Smooth muscle cell (in vitro differentiated cells): ENCODE measurements around the gene DNAJA3. TPM values are rescaled to one million over a fixed set of nuclear protein-coding genes. Genes with fewer than 3 reads are reported as not detected.
A peak's percentile ranks its signal among the peaks of the same experiment; 100 is the strongest.

Source experiments
- DNase-seq: peaks from one replicate; lab custom pipeline; 2025; ENCODE audit not compliant: unreplicated experiment; lab: John Stamatoyannopoulos, UW
- H2AFZ ChIP-seq: fragments of 200-600 bp; sonication (generic); 2 replicates; pipeline ENCODE4 v1.6.0; 2016; ENCODE audit warnings: antibody characterized with exemption, low read depth, mild to moderate bottlenecking
- H3F3A ChIP-seq: fragments of 200-600 bp; sonication (generic); 2 replicates; pipeline ENCODE4 v1.6.0; 2017; ENCODE audit warnings: antibody characterized with exemption, low read depth
- H3K27ac ChIP-seq: fragments of 200-600 bp; sonication (generic); 2 replicates; pipeline ENCODE4 v1.5.1; 2016; ENCODE audit warnings: low read depth, mild to moderate bottlenecking
- H3K27me3 ChIP-seq: fragments of 200-600 bp; sonication (generic); 2 replicates; pipeline ENCODE4 v1.6.1; 2016; ENCODE audit warnings: low read depth, mild to moderate bottlenecking
- H3K36me3 ChIP-seq: fragments of 200-600 bp; sonication (generic); 2 replicates; pipeline ENCODE4 v1.5.1; 2016; ENCODE audit warnings: low read depth
- H3K4me1 ChIP-seq: fragments of 200-600 bp; sonication (generic); 2 replicates; pipeline ENCODE4 v1.5.1; 2016; ENCODE audit warnings: low read depth
- H3K4me2 ChIP-seq: fragments of 200-600 bp; sonication (generic); 2 replicates; pipeline ENCODE4 v1.6.0; 2016; ENCODE audit warnings: mild to moderate bottlenecking
- H3K4me3 ChIP-seq: fragments of 200-600 bp; sonication (generic); 2 replicates; pipeline ENCODE4 v1.5.1; 2016; ENCODE audit warnings: mild to moderate bottlenecking
- H3K79me2 ChIP-seq: fragments of 200-600 bp; sonication (generic); 2 replicates; pipeline ENCODE4 v1.6.0; 2016; ENCODE audit warnings: low read depth, mild to moderate bottlenecking
- H3K9ac ChIP-seq: fragments of 200-600 bp; sonication (generic); 2 replicates; pipeline ENCODE4 v1.6.0; 2016; ENCODE audit warnings: low read depth
- H3K9me3 ChIP-seq: fragments of 200-600 bp; sonication (generic); replicated peaks from 2 replicates; pipeline ENCODE4 v1.5.1; 2016; ENCODE audit warnings: low read depth
- H4K20me1 ChIP-seq: fragments of 200-600 bp; sonication (generic); 2 replicates; pipeline ENCODE4 v1.6.0; 2016; ENCODE audit warnings: low read depth
- WGBS: methylation state at CpG from one replicate; pipeline ENCODE4 v1.1.7; 2016; ENCODE audit warnings: low lambda C conversion rate; 5-methylcytosine and 5-hydroxymethylcytosine counted together
- polyA plus RNA-seq: library from polyadenylated mRNA; unstranded; fragments of >200 nt; fragmentation: Nextera tagmentation; extraction: Ambion mirVana; gene quantifications from 2 replicates; pipeline ENCODE4 v1.2.1, GENCODE V29; 2016
- total RNA-seq: library from RNA; depleted of rRNA; stranded (reverse); fragments of >200 nt; gene quantifications from 2 replicates; pipeline ENCODE4 v1.2.3, GENCODE V29; 2014
- TF ChIP-seq, protein P1 (sequence below): fragments of 200-600 bp; sonication (generic); IDR thresholded peaks from 2 replicates; pipeline ENCODE4 v1.5.1; 2017; ENCODE audit warnings: borderline replicate concordance, mild to moderate bottlenecking, antibody characterized with exemption; ENCODE audit not compliant: insufficient read depth, poor library complexity, severe bottlenecking

DNAJA3 gene
- total and polyA plus RNA-seq, 2 experiments from 2014 or later, result 42.6 to 42.7 TPM

DNA sequence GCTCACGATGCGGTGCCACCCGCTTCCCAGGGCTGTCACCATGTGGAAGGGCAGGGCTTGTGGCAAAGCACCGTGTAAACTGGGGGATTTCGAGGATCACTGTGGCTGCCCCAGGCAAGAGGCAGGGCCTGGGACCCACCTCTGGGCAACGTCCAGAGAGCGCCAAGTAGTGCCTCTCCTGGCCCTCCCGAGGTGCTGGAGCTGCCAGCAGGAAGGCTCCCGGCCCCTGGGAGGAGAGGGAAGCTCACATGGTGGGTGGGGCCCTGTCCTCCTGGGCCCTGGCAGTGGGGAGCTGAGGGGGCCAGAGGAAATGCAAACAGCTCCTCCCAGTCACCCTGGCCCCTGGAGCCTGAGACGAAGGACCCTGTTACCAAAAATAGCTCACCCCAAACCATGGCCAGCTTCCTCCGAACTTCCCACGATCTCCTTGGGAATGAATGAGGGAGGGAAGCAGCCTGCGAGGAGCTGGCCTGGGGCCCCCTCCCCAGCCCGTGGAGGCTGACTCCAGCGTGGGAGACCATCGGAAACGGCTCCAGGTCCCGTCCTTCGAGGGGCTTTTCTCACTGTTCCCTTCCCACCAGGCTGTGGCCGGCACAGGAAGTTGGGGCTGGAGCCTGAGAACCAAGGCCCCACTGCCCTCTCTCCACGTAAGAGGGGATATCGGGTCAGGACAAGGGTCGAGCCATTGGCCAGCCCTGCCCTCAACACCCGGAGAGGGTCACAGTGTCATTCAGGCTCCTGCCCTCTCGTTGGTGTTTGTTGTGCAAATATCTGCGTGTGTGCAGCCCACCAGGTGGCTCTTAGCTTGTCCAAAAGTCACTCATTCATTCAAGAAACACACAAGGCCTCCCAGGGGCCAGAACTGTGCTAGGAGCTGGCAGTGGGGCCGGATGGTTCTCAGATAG is 36.4 kb upstream of the DNAJA3 start:
- DNase-seq, result no peak
- Histone ChIP-seq H3K27me3 (no peaks in the 10 kb centered on the region), H3K4me3 (no peak overlapping the region), H3K4me1 (peaks cover 41% of the 10 kb centered on the region), H3F3A (peaks cover 1% of the 10 kb centered on the region), H4K20me1 (peaks cover 13% of the 10 kb centered on the region), H3K9ac (no peak overlapping the region), H3K36me3 (no peaks in the 10 kb centered on the region), H2AFZ (no peak overlapping the region), H3K79me2 (no peaks in the 10 kb centered on the region), H3K27ac (peak overlapping the region; percentile 38), H3K9me3 (no peaks in the 10 kb centered on the region), H3K4me2 (peak overlapping the region; percentile 50)
- WGBS, result 61% methylated on average over 27 of the region's 27 CpGs
- TF ChIP-seq, protein P1, sequence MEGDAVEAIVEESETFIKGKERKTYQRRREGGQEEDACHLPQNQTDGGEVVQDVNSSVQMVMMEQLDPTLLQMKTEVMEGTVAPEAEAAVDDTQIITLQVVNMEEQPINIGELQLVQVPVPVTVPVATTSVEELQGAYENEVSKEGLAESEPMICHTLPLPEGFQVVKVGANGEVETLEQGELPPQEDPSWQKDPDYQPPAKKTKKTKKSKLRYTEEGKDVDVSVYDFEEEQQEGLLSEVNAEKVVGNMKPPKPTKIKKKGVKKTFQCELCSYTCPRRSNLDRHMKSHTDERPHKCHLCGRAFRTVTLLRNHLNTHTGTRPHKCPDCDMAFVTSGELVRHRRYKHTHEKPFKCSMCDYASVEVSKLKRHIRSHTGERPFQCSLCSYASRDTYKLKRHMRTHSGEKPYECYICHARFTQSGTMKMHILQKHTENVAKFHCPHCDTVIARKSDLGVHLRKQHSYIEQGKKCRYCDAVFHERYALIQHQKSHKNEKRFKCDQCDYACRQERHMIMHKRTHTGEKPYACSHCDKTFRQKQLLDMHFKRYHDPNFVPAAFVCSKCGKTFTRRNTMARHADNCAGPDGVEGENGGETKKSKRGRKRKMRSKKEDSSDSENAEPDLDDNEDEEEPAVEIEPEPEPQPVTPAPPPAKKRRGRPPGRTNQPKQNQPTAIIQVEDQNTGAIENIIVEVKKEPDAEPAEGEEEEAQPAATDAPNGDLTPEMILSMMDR, result no peak

GRCh38 chr16:4390266-4391260 is 35.1 kb upstream of the DNAJA3 start:
- Histone ChIP-seq H3K4me3 (no peak overlapping the region), H4K20me1 (no peaks in the 10 kb centered on the region), H3F3A (no peaks in the 10 kb centered on the region), H3K36me3 (no peaks in the 10 kb centered on the region), H3K4me2 (no peak overlapping the region), H3K27me3 (no peaks in the 10 kb centered on the region), H3K4me1 (peaks cover 41% of the 10 kb centered on the region), H3K27ac (no peak overlapping the region), H3K9ac (no peak overlapping the region), H3K79me2 (no peaks in the 10 kb centered on the region), H3K9me3 (no peaks in the 10 kb centered on the region), H2AFZ (no peak overlapping the region)
- no peak for DNase-seq
- TF ChIP-seq, protein P1, result no peak
- WGBS, result 89% methylated on average over 18 of the region's 18 CpGs

- Histone ChIP-seq H3K4me3 (no peak overlapping the region), H3K36me3 (no peaks in the 10 kb centered on the region), H2AFZ (no peak overlapping the region), H3K4me2 (peak overlapping the region; percentile 40), H3K4me1 (peaks cover 41% of the 10 kb centered on the region), H4K20me1 (no peaks in the 10 kb centered on the region), H3K79me2 (no peaks in the 10 kb centered on the region), H3K27me3 (no peaks in the 10 kb centered on the region), H3F3A (no peaks in the 10 kb centered on the region), H3K27ac (peak overlapping the region; percentile 75), H3K9ac (no peak overlapping the region), H3K9me3 (no peaks in the 10 kb centered on the region)
- 85% methylated on average over 20 of the region's 22 CpGs for WGBS
- no peak for DNase-seq
- TF ChIP-seq, protein P1, result no peak
Measured at GRCh38 chr16:4391631-4392381, 33.9 kb upstream of the DNAJA3 start.
